SKM-1 treated with dmso at 0.1 percent for 144 hours (cell line): ENCODE data around the gene CD226.
A peak's percentile ranks its signal among the peaks of the same experiment; 100 is the strongest.
"Not testable (repeated sequence)": the region's sequence is repeated elsewhere in the genome, so short reads cannot be mapped to it uniquely, and the experiment has no call there.

Experiments used
- DNase-seq: peaks from one replicate; lab custom pipeline; 2025; ENCODE audit not compliant: unreplicated experiment; lab: John Stamatoyannopoulos, UW

CD226 gene

GRCh38 chr18:69876490-69876889, 71.2 kb downstream of the CD226 start:
- no peak for DNase-seq

GRCh38 chr18:69874058-69874457, 73.6 kb downstream of the CD226 start:
- DNase-seq = no peak

GRCh38 chr18:69872661-69873060, 75.0 kb downstream of the CD226 start:
- no peak for DNase-seq

GRCh38 chr18:69871363-69871762, 76.3 kb downstream of the CD226 start:
- no peak for DNase-seq

GRCh38 chr18:69870736-69871135, 76.9 kb downstream of the CD226 start:
- DNase-seq = no peak

- no peak for DNase-seq
Observed at GRCh38 chr18:69866212-69866611, 81.5 kb downstream of the CD226 start.

GRCh38 chr18:69865776-69866175, 81.9 kb downstream of the CD226 start:
- no peak for DNase-seq

GRCh38 chr18:69864802-69865201, 82.9 kb downstream of the CD226 start:
- not testable (repeated sequence) for DNase-seq

GRCh38 chr18:69858897-69859296, 88.8 kb downstream of the CD226 start:
- no peak for DNase-seq

GRCh38 chr18:69854455-69854854, 93.2 kb downstream of the CD226 start:
- no peak for DNase-seq

GRCh38 chr18:69853051-69853450, 94.6 kb downstream of the CD226 start:
- DNase-seq = no peak

- DNase-seq = no peak
Observed at GRCh38 chr18:69845593-69846506, 101.8 kb downstream of the CD226 start.

GRCh38 chr18:69844656-69845055, 103.0 kb downstream of the CD226 start:
- no peak for DNase-seq

GRCh38 chr18:69843015-69843414, 104.7 kb downstream of the CD226 start:
- no peak for DNase-seq

- DNase-seq = no peak
Observed at GRCh38 chr18:69841117-69841516, 106.6 kb downstream of the CD226 start.

GRCh38 chr18:69840445-69840844, 107.2 kb downstream of the CD226 start:
- DNase-seq = no peak

GRCh38 chr18:69840001-69840400, 107.7 kb downstream of the CD226 start:
- peak; percentile 18 for DNase-seq

GRCh38 chr18:69839497-69839896, 108.2 kb downstream of the CD226 start:
- DNase-seq = no peak

- peak; percentile 13 for DNase-seq
Observed at GRCh38 chr18:69838620-69839411, 108.9 kb downstream of the CD226 start.

- DNase-seq = no peak
Observed at GRCh38 chr18:69838003-69838402, 109.7 kb downstream of the CD226 start.

GRCh38 chr18:69834980-69835379, 112.7 kb downstream of the CD226 start:
- DNase-seq = not testable (repeated sequence)

- DNase-seq = no peak
Observed at GRCh38 chr18:69830189-69830588, 117.5 kb downstream of the CD226 start.
